HepG2 (cell line): Measurements from ENCODE around the gene MND1. TPM values are rescaled to one million over a fixed set of nuclear protein-coding genes. Genes with fewer than 3 reads are reported as not detected.

Source experiments
- ATAC-seq: fragments of 200-7000 bp; cut with Tn5 transposase; 3 replicates; pipeline ENCODE4 v1.9.1; 2020; ENCODE audit warnings: mild to moderate bottlenecking, moderate library complexity
- BruUV-seq: library from RNA; stranded (reverse); fragments of 400-500 nt; replicated peaks from 2 replicates; lab custom pipeline; 2021; lab: Mats Ljungman, UMichigan
- CTCF ChIA-PET: fragments of 300-600 bp; formaldehyde crosslinking; extraction: SDS; loops from one replicate; lab custom pipeline; 2021; ENCODE audit warnings: low total read pairs, inconsistent platforms, low intra/inter-chr PET ratio; lab: Yijun Ruan, JAX
- POLR2A ChIA-PET: fragments of 350-600 bp; sonication (Branson Sonifier 250); formaldehyde crosslinking; loops from one replicate; lab custom pipeline; 2020; ENCODE audit warnings: antibody characterized with exemption, inconsistent platforms; lab: Yijun Ruan, JAX
- DNase-seq: peaks from one replicate; pipeline ENCODE4 v3.0.0-alpha.2; 2015; ENCODE audit warnings: low spot score
- FAIRE-seq: peaks from 3 replicates; lab custom pipeline; 2011; peaks lifted over from hg19 to GRCh38; lab: Jason Lieb, UNC
- H2AFZ ChIP-seq: one replicate; pipeline ENCODE4 v1.6.1; 2011; ENCODE audit warnings: low read length, inconsistent platforms
- H3K27ac ChIP-seq: fragments of 300-600 bp; 3 replicates; pipeline ENCODE4 v1.8.0; 2011; ENCODE audit warnings: mixed run types, mild to moderate bottlenecking, mixed read lengths, low read length, inconsistent platforms; ENCODE audit not compliant: insufficient read depth; ENCODE audit errors: extremely low read length
- H3K27me3 ChIP-seq, 2 experiments: fragments of 200-600 bp in 1 of 2; 2 replicates in 1 of 2; 3 replicates in 1 of 2; pipeline versions ENCODE4 v1.6.0 to v1.8.0; 2011; ENCODE audit warnings: low read length in 2 of 2, mild to moderate bottlenecking in 2 of 2, moderate library complexity in 2 of 2, inconsistent platforms in 1 of 2; ENCODE audit not compliant: insufficient read depth in 2 of 2, control insufficient read depth in 1 of 2
- H3K36me3 ChIP-seq, 2 experiments: fragments of 200-600 bp in 1 of 2; replicated peaks in 1 of 2; 2 replicates in 1 of 2; 3 replicates in 1 of 2; pipeline versions ENCODE4 v1.5.1 to v1.8.0; 2011; ENCODE audit warnings: low read length in 2 of 2, inconsistent platforms in 1 of 2; ENCODE audit not compliant: insufficient read depth in 2 of 2, control insufficient read depth in 1 of 2
- H3K4me1 ChIP-seq: 2 replicates; pipeline ENCODE4 v1.5.1; 2012; ENCODE audit warnings: low read length, inconsistent platforms; ENCODE audit not compliant: insufficient read depth
- H3K4me2 ChIP-seq: 2 replicates; pipeline ENCODE4 v1.6.0; 2011; ENCODE audit warnings: low read depth, low read length, inconsistent platforms
- H3K4me3 ChIP-seq, 3 experiments: fragments of 200-600 bp in 1 of 3; sonication (generic), shearing (Covaris generic) in 1 of 3; replicated peaks in 1 of 3; 2 replicates each; pipeline ENCODE4 v1.5.1; 2011 to 2016; ENCODE audit warnings: low read length in 3 of 3, inconsistent platforms in 2 of 3, low read depth in 2 of 3, mild to moderate bottlenecking in 2 of 3, control low read depth in 1 of 3, mixed read lengths in 1 of 3; ENCODE audit not compliant: insufficient read depth in 1 of 3
- H3K79me2 ChIP-seq: one replicate; pipeline ENCODE4 v1.6.1; 2011; ENCODE audit warnings: low read length, inconsistent platforms; ENCODE audit not compliant: insufficient read depth
- H3K9ac ChIP-seq: 2 replicates; pipeline ENCODE4 v1.6.0; 2011; ENCODE audit warnings: mild to moderate bottlenecking, low read depth, low read length, inconsistent platforms; ENCODE audit not compliant: insufficient read depth
- H3K9me3 ChIP-seq: 2 replicates; pipeline ENCODE4 v1.5.1; 2012; ENCODE audit warnings: mild to moderate bottlenecking, low read length
- H4K20me1 ChIP-seq: 2 replicates; pipeline ENCODE4 v1.6.0; 2011; ENCODE audit warnings: inconsistent platforms, mild to moderate bottlenecking, low read length, moderate library complexity; ENCODE audit not compliant: insufficient read depth
- CAMTA2 ChIP-seq: sonication (generic); formaldehyde crosslinking; IDR thresholded peaks from 2 replicates; pipeline ENCODE4 v1.4.0; 2020; ENCODE audit warnings: mild to moderate bottlenecking, missing genetic modification reagents, borderline replicate concordance
- CCAR2 ChIP-seq: fragments of 200-400 bp; formaldehyde crosslinking; optimal IDR thresholded peaks from 2 replicates; pipeline ENCODE3; 2018; ENCODE audit warnings: low read depth, mild to moderate bottlenecking, low read length, moderate library complexity
- CSRNP2 ChIP-seq: sonication (generic); formaldehyde crosslinking; conservative IDR thresholded peaks from 2 replicates; pipeline ENCODE4 v1.8.0; 2022; ENCODE audit warnings: low read depth, missing genetic modification reagents
- ELF4 ChIP-seq: sonication (generic); formaldehyde crosslinking; IDR thresholded peaks from 2 replicates; pipeline ENCODE4 v1.5.0; 2020; ENCODE audit warnings: missing genetic modification reagents, mild to moderate bottlenecking, moderate library complexity, borderline replicate concordance
- GATAD1 ChIP-seq: IDR thresholded peaks from 2 replicates; pipeline ENCODE4 v1.6.1; 2016; ENCODE audit warnings: missing genetic modification reagents, missing compliant biosample characterization
- GTF2F1 ChIP-seq: fragments of 150-350 bp; IDR thresholded peaks from 2 replicates; pipeline ENCODE4 v1.6.1; 2014; ENCODE audit warnings: low read length
- MAFG ChIP-seq: sonication (generic); formaldehyde crosslinking; IDR thresholded peaks from 2 replicates; pipeline ENCODE4 v1.5.1; 2020; ENCODE audit warnings: mild to moderate bottlenecking, missing genetic modification reagents
- PBX3 ChIP-seq: sonication (generic); formaldehyde crosslinking; IDR thresholded peaks from 2 replicates; pipeline ENCODE4 v1.8.1; 2023; ENCODE audit warnings: missing genetic modification reagents, inconsistent platforms, borderline replicate concordance
- SMC3 ChIP-seq: IDR thresholded peaks from 2 replicates; pipeline ENCODE4 v1.6.1; 2011; ENCODE audit warnings: low read length, improper control_type of control experiment
- ZNF350 ChIP-seq: sonication (generic); formaldehyde crosslinking; IDR thresholded peaks from 2 replicates; pipeline ENCODE4 v1.4.0; 2020; ENCODE audit warnings: mild to moderate bottlenecking, low read depth, missing genetic modification reagents, borderline replicate concordance
- ZNF354B ChIP-seq: sonication (generic); formaldehyde crosslinking; IDR thresholded peaks from 2 replicates; pipeline ENCODE4 v1.8.0; 2022; ENCODE audit warnings: mild to moderate bottlenecking, missing genetic modification reagents
- WGBS: methylation state at CpG from one replicate; pipeline ENCODE4 v1.1.6; 2017; ENCODE audit warnings: low lambda C conversion rate; 5-methylcytosine and 5-hydroxymethylcytosine counted together
- in situ Hi-C: cut with HindIII; loops from 2 replicates; pipeline ENCODE4 v1.10.0; 2017; ENCODE audit warnings: low pct_unique_long_range_greater_than_20kb; ENCODE audit not compliant: extremely low pct_ligation_motif_present
- intact Hi-C: fragments of 100-400 bp; cut with micrococcal nuclease; formaldehyde crosslinking; loops from one replicate; pipeline ENCODE4 v1.10.0; 2022; ENCODE audit not compliant: unreplicated experiment
- polyA plus RNA-seq, 8 experiments: library from polyadenylated mRNA; depleted of rRNA in 3 of 8; stranded (reverse) in 7 of 8; unstranded in 1 of 8; fragments of >200 nt; fragmentation: Illumina TruSeq in 4 of 8; extraction: Trizol in 4 of 8; gene quantifications; 2 replicates each; pipeline versions ENCODE4 v1.2.1 to v1.2.3, GENCODE V29; 2011 to 2016; ENCODE audit warnings: low read depth in 4 of 8, missing spikeins in 1 of 8, mixed read lengths in 1 of 8; ENCODE audit not compliant: insufficient read depth in 1 of 8
- total RNA-seq, 5 experiments: library from RNA; depleted of rRNA; stranded (reverse); fragments of >200 nt; fragmentation: Illumina TruSeq; extraction: Trizol; gene quantifications; 2 replicates each; pipeline ENCODE4 v1.2.3, GENCODE V29; 2016; ENCODE audit warnings: low read depth in 1 of 5

Gene MND1
- total and polyA plus RNA-seq, 2 of the 13 experiments (the other 11 are each of a cell fraction or from before 2014, with no cell fraction given) = 4.8 to 30.7 TPM

GRCh38 chr4:153318696-153319320 lies 25.7 kb upstream of the MND1 start (continued):
- TF ChIP-seq PBX3 (CRISPR knock-in tag) (no peak), SMC3 (peak; percentile 77)

- H4K20me1 ChIP-seq = no peaks in the 10 kb centered on the region
- in situ Hi-C loops (no loop called here), intact Hi-C loops (loop anchor here (5.0 kb wide), 1 partner anchor 240 kb away; no protein-coding TSS in a partner anchor)
- no peak overlapping the region for H3K4me3 ChIP-seq
- H3K36me3 ChIP-seq = no peaks in the 10 kb centered on the region
- H3K9me3 ChIP-seq = no peaks in the 10 kb centered on the region
- 86% methylated on average over 6 of the region's 6 CpGs for WGBS
- TF ChIP-seq GATAD1 (CRISPR knock-in tag) = no peak
- ATAC-seq (no peak), DNase-seq (no peak), FAIRE-seq (no peak)
- no peak overlapping the region for H3K27ac ChIP-seq
- no peak overlapping the region for H2AFZ ChIP-seq
- no peaks in the 10 kb centered on the region for H3K79me2 ChIP-seq
- BruUV-seq = no TSS peak
- H3K27me3 ChIP-seq = no peaks in the 10 kb centered on the region
- H3K4me2 ChIP-seq = peak overlapping the region; percentile 26; the same call in 1 of the 2 replicates
- H3K9ac ChIP-seq = no peak overlapping the region
- H3K4me1 ChIP-seq = peaks cover 13% of the 10 kb centered on the region
- ChIA-PET CTCF (no interaction called here), POLR2A (no interaction called here)
Observed at GRCh38 chr4:153322791-153323190, 21.7 kb upstream of the MND1 start.

GRCh38 chr4:153324046-153324445 lies 20.4 kb upstream of the MND1 start:
- Histone ChIP-seq H3K4me1 (peaks cover 13% of the 10 kb centered on the region), H2AFZ (no peak overlapping the region), H3K36me3 (no peaks in the 10 kb centered on the region), H3K4me3 (no peak overlapping the region), H3K27ac (no peak overlapping the region), H3K4me2 (no peak overlapping the region), H3K79me2 (no peaks in the 10 kb centered on the region), H3K9ac (no peak overlapping the region), H3K9me3 (no peaks in the 10 kb centered on the region), H4K20me1 (no peaks in the 10 kb centered on the region), H3K27me3 (no peaks in the 10 kb centered on the region)
- BruUV-seq = no TSS peak
- no peak for DNase-seq
- FAIRE-seq = no peak
- CTCF ChIA-PET = no interaction called here
- TF ChIP-seq CSRNP2 (CRISPR knock-in tag) (no peak), GTF2F1 (no peak), ZNF354B (no peak), ELF4 (CRISPR knock-in tag) (no peak), MAFG (CRISPR knock-in tag) (no peak), ZNF350 (no peak), CAMTA2 (CRISPR knock-in tag) (no peak), CCAR2 (no peak)
- in situ Hi-C loops (no loop called here), intact Hi-C loops (loop anchor here (5.0 kb wide), 1 partner anchor 242 kb away; no protein-coding TSS in a partner anchor)
- 45% methylated on average over 3 of the region's 3 CpGs for WGBS
- POLR2A ChIA-PET = no interaction called here
- ATAC-seq = no peak
